Left kidney (tissue), 2 donors: ENCODE data around the gene FAM83G. TPM values are rescaled to one million over a fixed set of nuclear protein-coding genes. Genes with fewer than 3 reads are reported as not detected.

Experiments used
- DNase-seq: peaks from one replicate; pipeline ENCODE4 v3.0.0-alpha.2; 2013
- polyA plus RNA-seq: library from polyadenylated mRNA; unstranded; fragments of 120-200 nt; gene quantifications from one replicate; pipeline ENCODE4 v1.2.1, GENCODE V29; 2013; ENCODE audit not compliant: insufficient read length

The FAM83G gene
- polyA plus RNA-seq, 1 donor: 6.3 TPM

DNA sequence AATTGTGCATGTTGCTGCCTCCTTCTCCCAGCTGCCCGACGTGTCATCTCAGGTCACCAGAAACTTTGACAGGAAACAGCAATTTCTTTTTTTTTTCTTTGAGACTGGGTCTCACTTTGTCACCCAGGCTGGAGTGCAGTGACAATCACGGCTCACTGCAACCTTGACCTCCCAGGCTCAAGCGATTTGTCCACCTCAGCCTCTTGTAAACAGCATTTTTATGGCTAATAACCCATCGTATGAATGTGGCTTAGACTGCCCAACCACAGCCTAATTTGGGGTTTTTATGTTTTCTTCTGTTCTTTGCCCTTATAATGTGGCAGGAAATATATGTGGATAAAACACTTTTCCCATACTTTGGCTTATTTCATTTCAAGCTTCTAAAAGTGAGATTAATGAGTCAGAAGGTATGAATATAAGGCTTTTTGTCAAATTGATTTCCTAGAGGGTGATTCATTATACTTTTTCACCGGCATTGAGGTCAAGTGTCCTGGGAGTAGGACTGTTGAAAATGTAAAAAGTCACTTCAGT is 83.6 kb downstream of the FAM83G start:
- DNase-seq: no peak

DNA sequence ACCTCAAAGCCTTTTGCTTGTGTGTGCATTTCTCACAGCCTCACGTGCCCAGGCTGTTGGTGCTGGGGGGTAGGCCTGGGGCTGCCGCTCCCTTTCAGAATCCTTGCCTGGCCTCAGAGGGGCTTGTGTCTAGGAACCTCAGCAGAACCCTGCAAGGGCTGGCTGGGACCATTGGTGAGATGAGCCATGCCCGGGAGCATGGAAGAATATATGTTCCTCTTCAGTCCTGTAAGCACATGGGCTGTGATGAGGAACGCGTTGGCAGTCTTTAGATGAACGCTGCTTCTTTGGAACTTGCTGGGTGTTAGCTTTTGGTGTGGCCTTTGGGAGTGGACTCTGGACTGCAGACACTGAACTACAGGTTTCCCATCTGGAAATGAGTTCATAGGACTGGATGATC is 84.6 kb downstream of the FAM83G start:
- DNase-seq: no peak

Other genes starting within 250 kb of the FAM83G start
- 53.3 TPM for gene TVP23B, start 223.6 kb downstream of the FAM83G start, polyA plus RNA-seq
- gene PRPSAP2, start 146.6 kb downstream of the FAM83G start, polyA plus RNA-seq: 62.3 TPM
- 0.58 TPM for gene SLC5A10, start 52.6 kb downstream of the FAM83G start, polyA plus RNA-seq
- gene GRAP, start 42.2 kb upstream of the FAM83G start, polyA plus RNA-seq: 3.7 TPM
- 7.0 TPM for gene GRAPL, start 122.8 kb upstream of the FAM83G start, polyA plus RNA-seq
- gene EPN2, start 232.6 kb upstream of the FAM83G start, polyA plus RNA-seq: 44.4 TPM